K562 (cell line): ENCODE results near the gene AP3S2. TPM values are rescaled to one million over a fixed set of nuclear protein-coding genes. Genes with fewer than 3 reads are reported as not detected.

ENCODE experiments used
- ARID1B ChIP-seq: fragments of 450-650 bp; IDR thresholded peaks from 2 replicates; pipeline ENCODE4 v1.6.1; 2016; ENCODE audit warnings: antibody characterized with exemption, mild to moderate bottlenecking, inconsistent platforms
- CCNT2 ChIP-seq: IDR thresholded peaks from 2 replicates; pipeline ENCODE4 v1.6.1; 2011; ENCODE audit warnings: borderline replicate concordance, low read depth, mild to moderate bottlenecking, moderate library complexity, mixed read lengths, low read length; ENCODE audit not compliant: insufficient read length; ENCODE audit errors: extremely low read depth
- DPF2 ChIP-seq: fragments of 450-650 bp; IDR thresholded peaks from 2 replicates; pipeline ENCODE4 v1.6.1; 2016
- EGR1 ChIP-seq: fragments of 450-650 bp; conservative IDR thresholded peaks from 2 replicates; pipeline ENCODE4 v1.6.1; 2017; ENCODE audit warnings: mild to moderate bottlenecking
- FIP1L1 ChIP-seq: fragments of 200-400 bp; formaldehyde crosslinking; IDR thresholded peaks from 2 replicates; pipeline ENCODE4 v1.6.1; 2018; ENCODE audit warnings: mild to moderate bottlenecking, low read depth, low read length; ENCODE audit not compliant: poor library complexity, severe bottlenecking
- LEF1 ChIP-seq: fragments of 450-650 bp; IDR thresholded peaks from 2 replicates; pipeline ENCODE4 v1.6.1; 2016; ENCODE audit warnings: mild to moderate bottlenecking
- MEF2A ChIP-seq: IDR thresholded peaks from 2 replicates; pipeline ENCODE4 v1.6.1; 2011; ENCODE audit warnings: low read depth, mild to moderate bottlenecking, low read length, moderate library complexity; ENCODE audit not compliant: control insufficient read depth
- MYBL2 ChIP-seq, 2 experiments: fragments of 450-650 bp in 1 of 2; sonication (generic) in 1 of 2; formaldehyde crosslinking in 1 of 2; IDR thresholded peaks; 2 replicates each; pipeline versions ENCODE4 v1.6.1 to v1.8.1; 2017 to 2022; ENCODE audit warnings: borderline replicate concordance in 1 of 2, inconsistent platforms in 1 of 2, low read depth in 1 of 2, mild to moderate bottlenecking in 1 of 2, missing genetic modification reagents in 1 of 2, moderate library complexity in 1 of 2
- PML ChIP-seq: IDR thresholded peaks from 2 replicates; pipeline ENCODE4 v1.6.1; 2012; ENCODE audit warnings: low read length, inconsistent platforms
- POLR2AphosphoS5 ChIP-seq: IDR thresholded peaks from 2 replicates; pipeline ENCODE4 v1.6.1; 2011; ENCODE audit warnings: mild to moderate bottlenecking, low read depth, low read length, moderate library complexity; ENCODE audit not compliant: control insufficient read depth, insufficient read depth
- POLR3A ChIP-seq: IDR thresholded peaks from 2 replicates; pipeline ENCODE4 v1.6.1; 2011; ENCODE audit warnings: borderline replicate concordance, mild to moderate bottlenecking, moderate library complexity; ENCODE audit not compliant: insufficient read length, insufficient read depth; ENCODE audit errors: extremely low read depth
- SIRT6 ChIP-seq: IDR thresholded peaks from one replicate; pipeline ENCODE4 v1.6.1; 2012; ENCODE audit warnings: low read depth, mild to moderate bottlenecking, control low read depth, inconsistent platforms, low read length, moderate library complexity
- SMAD4 ChIP-seq: fragments of 250-450 bp; sonication (Bioruptor Pico); conservative IDR thresholded peaks from 2 replicates; pipeline ENCODE4 v1.8.0; 2021; ENCODE audit warnings: inconsistent platforms, mild to moderate bottlenecking, moderate library complexity
- SOX6 ChIP-seq: fragments of 450-650 bp; IDR thresholded peaks from 2 replicates; pipeline ENCODE4 v1.6.1; 2014; ENCODE audit warnings: mild to moderate bottlenecking
- STAT5A ChIP-seq: IDR thresholded peaks from 2 replicates; pipeline ENCODE4 v1.6.1; 2012; ENCODE audit warnings: low read length, inconsistent platforms, borderline replicate concordance
- TARDBP ChIP-seq: fragments of 450-650 bp; IDR thresholded peaks from 2 replicates; pipeline ENCODE4 v1.6.1; 2016
- YY1 ChIP-seq, 3 experiments: IDR thresholded peaks; 2 replicates each; pipeline ENCODE4 v1.6.1; 2011; ENCODE audit warnings: low read length in 2 of 3, mild to moderate bottlenecking in 2 of 3, moderate library complexity in 2 of 3, borderline replicate concordance in 1 of 3, control low read depth in 1 of 3, low read depth in 1 of 3; ENCODE audit not compliant: insufficient read depth in 3 of 3, insufficient replicate concordance in 2 of 3, control insufficient read depth in 1 of 3, insufficient read length in 1 of 3; ENCODE audit errors: extremely low read depth in 1 of 3
- ZNF134 ChIP-seq: fragments of 250-450 bp; sonication (Bioruptor Pico); conservative IDR thresholded peaks from 2 replicates; pipeline ENCODE4 v1.4.0; 2020
- ZNF274 ChIP-seq: IDR thresholded peaks from 2 replicates; pipeline ENCODE4 v1.6.1; 2011; ENCODE audit warnings: low read depth, mild to moderate bottlenecking, low read length, moderate library complexity, borderline replicate concordance
- ZNF316 ChIP-seq: fragments of 450-650 bp; IDR thresholded peaks from 2 replicates; pipeline ENCODE4 v1.6.1; 2016
- ZNF707 ChIP-seq: fragments of 250-450 bp; sonication (Bioruptor Pico); conservative IDR thresholded peaks from 2 replicates; pipeline ENCODE4 v1.8.0; 2022; ENCODE audit warnings: inconsistent platforms, mild to moderate bottlenecking, moderate library complexity
- ZNF75A ChIP-seq: fragments of 450-650 bp; formaldehyde crosslinking; IDR thresholded peaks from 2 replicates; pipeline ENCODE4 v1.4.0; 2020; ENCODE audit warnings: mild to moderate bottlenecking
- polyA plus RNA-seq, 8 experiments: library from polyadenylated mRNA; depleted of rRNA in 4 of 8; stranded (reverse) in 5 of 8; unstranded in 3 of 8; fragments of >200 nt; fragmentation: Nextera tagmentation in 2 of 8; fragmentation: Illumina TruSeq in 1 of 8; extraction: Ambion mirVana in 2 of 8; extraction: Trizol in 1 of 8; gene quantifications; 2 replicates each; pipeline versions ENCODE4 v1.2.1 to v1.2.3, GENCODE V29; 2011 to 2014; ENCODE audit warnings: inconsistent platforms in 1 of 8, missing spikeins in 1 of 8
- total RNA-seq, 7 experiments: library from RNA; depleted of rRNA in 6 of 7; stranded (reverse); fragments of >200 nt in 6 of 7; fragmentation: Illumina TruSeq in 2 of 7; extraction: Trizol in 2 of 7; gene quantifications; 2 replicates each; pipeline versions ENCODE4 v1.2.1 to v1.2.3, GENCODE V29; 2011 to 2021; ENCODE audit warnings: low replicate concordance in 1 of 7
- TF ChIP-seq, protein P1 (sequence below): fragments of 250-450 bp; sonication (Bioruptor Pico); IDR thresholded peaks from 2 replicates; pipeline ENCODE4 v1.4.0; 2020; ENCODE audit warnings: borderline replicate concordance
- TF ChIP-seq, protein P2 (sequence below), 2 experiments: fragments of 450-650 bp in 1 of 2; sonication (generic) in 1 of 2; formaldehyde crosslinking; conservative IDR thresholded peaks; 2 replicates each; pipeline versions ENCODE4 v1.4.0 to v1.8.1; 2020 to 2022; ENCODE audit warnings: mild to moderate bottlenecking in 1 of 2, missing genetic modification reagents in 1 of 2
- TF ChIP-seq, protein P3 (sequence below): fragments of 250-450 bp; sonication (Bioruptor Pico); IDR thresholded peaks from 2 replicates; pipeline ENCODE4 v1.6.1; 2021; ENCODE audit warnings: mild to moderate bottlenecking

The AP3S2 gene
- total and polyA plus RNA-seq, 9 of the 15 experiments (the other 6 are each of a cell fraction or from before 2014, with no cell fraction given), result 16.4 to 54.1 (median 37.4) TPM

DNA sequence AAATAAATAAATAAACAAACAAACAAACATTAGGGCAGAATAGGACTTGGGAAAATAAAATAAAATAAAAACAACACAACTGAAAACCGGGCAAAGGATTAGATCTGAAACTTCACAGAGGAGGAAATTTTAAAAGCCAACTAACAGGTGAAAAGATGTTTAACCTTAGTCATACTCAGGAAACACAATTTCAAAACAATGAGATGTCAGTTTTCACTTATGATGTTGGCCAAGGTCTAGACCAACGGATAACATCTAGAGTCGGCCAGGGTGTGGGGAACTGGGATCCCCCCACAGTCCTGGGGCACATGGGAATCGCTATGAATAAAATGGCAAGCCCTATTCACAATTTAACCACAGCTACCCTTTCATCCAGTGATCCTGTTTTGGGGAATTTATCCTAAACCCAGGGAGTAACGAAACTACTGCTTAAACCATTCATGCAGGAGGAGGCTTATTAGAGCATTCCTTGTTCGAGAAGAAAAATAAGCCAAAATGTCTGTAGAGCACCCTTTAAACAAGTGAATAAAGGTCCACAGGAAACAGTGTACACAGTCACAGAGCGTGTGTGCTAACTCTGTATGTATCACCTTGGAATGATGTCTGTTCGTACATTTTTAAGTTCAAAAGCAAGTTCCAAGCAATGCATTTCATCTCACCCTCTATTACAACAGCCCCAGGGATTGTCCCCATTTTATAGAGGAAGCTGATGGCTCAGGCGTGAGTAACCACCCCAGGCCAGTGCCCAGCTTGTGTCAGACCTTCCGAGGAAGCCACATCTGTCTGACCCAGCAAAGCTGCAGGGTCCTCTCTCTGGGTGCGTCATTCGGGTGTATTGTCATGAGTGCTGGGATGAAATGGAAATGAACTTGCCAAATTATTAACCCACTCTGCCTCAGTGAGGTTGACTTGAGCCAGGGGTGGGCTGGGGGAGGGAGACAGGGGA lies 72.9 kb downstream of the AP3S2 start (continued):
- TF ChIP-seq SIRT6 (no peak), SOX6 (peak; percentile 25; the same call in 1 of the 2 replicates), CCNT2 (no peak), ZNF274 (no peak), STAT5A (no peak), LEF1 (peak; percentile 48; the same call in 1 of the 2 replicates), YY1 (IDR thresholded peaks at IDR 0.05; ENCODE audit: borderline replicate concordance in 1 of 3, control insufficient read depth in 1 of 3, extremely low read depth in 1 of 3, insufficient read depth in 3 of 3, insufficient read length in 1 of 3, insufficient replicate concordance in 2 of 3, low read depth in 1 of 3, low read length in 2 of 3) (no peak), FIP1L1 (no peak), SMAD4 (CRISPR knock-in tag) (peak; percentile 72; the same call in 1 of the 2 replicates), MYBL2 (IDR thresholded peaks at IDR 0.05; ENCODE audit: low read depth) (0 out of 2 replicates have a peak, but pooled peaks have one; percentile 3), MYBL2 (CRISPR knock-in tag; IDR thresholded peaks at IDR 0.05; ENCODE audit: borderline replicate concordance) (no peak), EGR1 (no peak), ZNF75A (CRISPR knock-in tag) (no peak), PML (no peak), ZNF134 (CRISPR knock-in tag) (no peak), POLR2AphosphoS5 (no peak), MEF2A (no peak), POLR3A (no peak), ZNF707 (CRISPR knock-in tag) (no peak), ZNF316 (peak; percentile 90), TARDBP (no peak), ARID1B (peak; percentile 54), DPF2 (peak; percentile 74)
- TF ChIP-seq, protein P1, sequence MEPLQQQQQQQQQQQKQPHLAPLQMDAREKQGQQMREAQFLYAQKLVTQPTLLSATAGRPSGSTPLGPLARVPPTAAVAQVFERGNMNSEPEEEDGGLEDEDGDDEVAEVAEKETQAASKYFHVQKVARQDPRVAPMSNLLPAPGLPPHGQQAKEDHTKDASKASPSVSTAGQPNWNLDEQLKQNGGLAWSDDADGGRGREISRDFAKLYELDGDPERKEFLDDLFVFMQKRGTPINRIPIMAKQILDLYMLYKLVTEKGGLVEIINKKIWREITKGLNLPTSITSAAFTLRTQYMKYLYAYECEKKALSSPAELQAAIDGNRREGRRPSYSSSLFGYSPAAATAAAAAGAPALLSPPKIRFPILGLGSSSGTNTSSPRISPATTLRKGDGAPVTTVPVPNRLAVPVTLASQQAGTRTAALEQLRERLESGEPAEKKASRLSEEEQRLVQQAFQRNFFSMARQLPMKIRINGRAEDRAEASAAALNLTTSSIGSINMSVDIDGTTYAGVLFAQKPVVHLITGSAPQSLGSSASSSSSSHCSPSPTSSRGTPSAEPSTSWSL, result no peak
- TF ChIP-seq, protein P2, sequence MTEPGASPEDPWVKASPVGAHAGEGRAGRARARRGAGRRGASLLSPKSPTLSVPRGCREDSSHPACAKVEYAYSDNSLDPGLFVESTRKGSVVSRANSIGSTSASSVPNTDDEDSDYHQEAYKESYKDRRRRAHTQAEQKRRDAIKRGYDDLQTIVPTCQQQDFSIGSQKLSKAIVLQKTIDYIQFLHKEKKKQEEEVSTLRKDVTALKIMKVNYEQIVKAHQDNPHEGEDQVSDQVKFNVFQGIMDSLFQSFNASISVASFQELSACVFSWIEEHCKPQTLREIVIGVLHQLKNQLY (CRISPR knock-in tag; conservative IDR thresholded peaks at IDR 0.05), result no peak
- TF ChIP-seq, protein P3, sequence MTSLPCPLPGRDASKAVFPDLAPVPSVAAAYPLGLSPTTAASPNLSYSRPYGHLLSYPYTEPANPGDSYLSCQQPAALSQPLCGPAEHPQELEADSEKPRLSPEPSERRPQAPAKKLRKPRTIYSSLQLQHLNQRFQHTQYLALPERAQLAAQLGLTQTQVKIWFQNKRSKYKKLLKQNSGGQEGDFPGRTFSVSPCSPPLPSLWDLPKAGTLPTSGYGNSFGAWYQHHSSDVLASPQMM (CRISPR knock-in tag), result no peak
